ENCODE results near the gene SOD1.

- TF ChIP-seq CTCF (IDR thresholded peaks at IDR 0.05) (no peak), POLR2A (IDR thresholded peaks at IDR 0.05) (no peak), POLR2AphosphoS5 (IDR thresholded peaks at IDR 0.05) (no peak)
These were observed 34.5 kb upstream of the SOD1 start for GRCh38 chr21:31624961-31625491.
